ENCODE data around the gene CEP112.
A peak's percentile ranks its signal among the peaks of the same experiment; 100 is the strongest.
"Not testable (repeated sequence)": the region's sequence is repeated elsewhere in the genome, so short reads cannot be mapped to it uniquely, and the experiment has no call there.

The CEP112 gene

DNA sequence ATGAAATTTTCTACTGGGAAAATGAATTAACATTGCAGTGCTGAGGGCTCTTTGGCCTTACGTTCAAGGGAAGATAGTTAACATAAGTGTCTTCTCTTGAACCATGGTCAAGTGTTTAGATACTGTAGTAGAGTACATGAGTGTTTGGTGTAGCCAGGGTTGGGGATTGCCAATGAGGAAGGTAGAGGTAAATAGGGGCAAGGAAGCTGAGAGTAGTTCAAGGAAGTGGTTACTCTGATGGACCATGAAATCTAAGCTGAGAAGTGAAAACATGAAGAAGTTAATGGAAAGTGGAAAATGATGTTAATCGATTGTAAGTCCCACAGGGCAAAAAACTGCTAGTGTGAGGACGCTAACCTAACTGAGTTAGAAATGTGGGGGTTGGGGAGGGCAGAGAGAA is 380.9 kb downstream of the CEP112 start:
- no peak for DNase-seq

DNA sequence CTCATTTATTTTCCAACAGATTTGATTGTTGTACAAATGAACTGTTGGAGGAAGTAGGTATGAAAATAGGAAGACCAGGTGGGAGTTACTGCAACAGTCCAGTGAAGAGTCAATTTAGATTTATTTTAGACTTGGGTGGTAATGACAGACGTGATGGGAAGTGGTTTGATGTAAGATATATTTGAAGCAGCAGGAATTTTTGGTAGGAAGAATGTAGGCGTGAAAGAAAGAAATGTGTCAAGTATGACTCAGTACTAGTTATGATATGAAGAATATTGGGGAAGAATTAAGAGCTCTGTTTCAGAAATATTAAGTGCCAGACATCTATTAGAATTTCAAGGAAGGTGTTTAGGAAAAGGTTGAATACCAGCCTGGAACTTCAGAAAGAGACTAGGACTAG is 382.6 kb downstream of the CEP112 start:
- DNase-seq: no peak

- not testable (repeated sequence) for DNase-seq
Observed at GRCh38 chr17:65808566-65808965, 383.4 kb downstream of the CEP112 start.

GRCh38 chr17:65807361-65807760 is 384.6 kb downstream of the CEP112 start:
- DNase-seq: no peak

DNA sequence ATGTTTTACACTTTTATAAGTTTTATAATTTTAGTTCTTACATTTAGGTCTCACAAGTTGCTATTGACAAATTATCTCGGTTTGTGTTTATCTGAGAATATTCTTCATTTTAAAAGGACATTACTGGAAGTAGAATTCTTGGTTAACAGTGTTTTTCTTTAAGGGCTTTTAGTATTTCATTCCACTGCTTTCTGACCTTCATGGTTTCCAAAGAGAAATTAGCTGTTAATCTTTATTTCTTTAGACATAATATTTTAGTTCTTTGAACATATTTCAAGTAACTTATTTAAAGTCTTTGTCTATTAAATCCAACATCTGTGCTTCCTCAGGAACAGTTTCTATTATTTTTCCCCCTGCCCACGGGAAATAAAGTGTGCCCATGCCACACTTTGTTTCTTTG is 390.4 kb downstream of the CEP112 start:
- DNase-seq: no peak

DNA sequence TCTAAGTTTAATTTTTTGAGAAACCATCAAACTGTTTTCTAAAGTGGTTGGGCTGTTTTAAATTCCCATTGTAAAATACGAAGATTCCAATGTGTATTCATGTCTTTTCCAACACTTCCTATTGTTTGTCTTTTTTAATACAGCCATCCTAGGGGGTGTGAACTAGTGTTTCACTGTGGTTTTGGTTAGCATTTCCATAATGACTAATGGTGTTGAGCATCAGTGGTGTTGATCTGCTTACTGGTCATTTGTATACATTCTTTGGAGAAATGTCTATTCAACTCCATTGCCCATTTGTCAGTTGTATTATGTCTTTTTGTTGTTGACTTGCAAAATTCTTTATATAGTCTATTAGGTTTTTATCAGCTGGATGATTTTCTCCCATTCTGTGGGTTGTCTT is 391.3 kb downstream of the CEP112 start:
- no peak for DNase-seq

GRCh38 chr17:65799869-65800268 is 392.1 kb downstream of the CEP112 start:
- DNase-seq: no peak

- DNase-seq: no peak
Observed at GRCh38 chr17:65799454-65799853, 392.5 kb downstream of the CEP112 start.

DNA sequence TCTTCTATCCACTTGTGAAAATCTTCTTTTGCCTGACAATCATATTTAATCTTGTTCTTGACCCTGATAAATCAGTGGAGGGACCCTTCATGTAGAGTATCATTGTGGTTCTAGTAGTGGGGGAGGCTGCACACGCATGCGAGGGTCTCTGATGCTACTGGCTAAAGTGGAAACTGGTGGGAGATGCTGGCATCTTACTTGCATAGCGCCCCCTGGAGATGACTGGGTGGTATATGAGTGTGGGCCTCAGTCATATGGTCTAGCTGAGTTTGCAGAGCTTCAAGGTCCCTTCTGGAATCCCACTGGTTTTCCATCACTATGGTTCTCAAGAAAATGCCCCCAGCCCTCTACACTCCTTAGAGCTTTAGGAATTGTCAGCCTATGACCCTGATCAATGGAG is 394.1 kb downstream of the CEP112 start:
- no peak for DNase-seq

DNA sequence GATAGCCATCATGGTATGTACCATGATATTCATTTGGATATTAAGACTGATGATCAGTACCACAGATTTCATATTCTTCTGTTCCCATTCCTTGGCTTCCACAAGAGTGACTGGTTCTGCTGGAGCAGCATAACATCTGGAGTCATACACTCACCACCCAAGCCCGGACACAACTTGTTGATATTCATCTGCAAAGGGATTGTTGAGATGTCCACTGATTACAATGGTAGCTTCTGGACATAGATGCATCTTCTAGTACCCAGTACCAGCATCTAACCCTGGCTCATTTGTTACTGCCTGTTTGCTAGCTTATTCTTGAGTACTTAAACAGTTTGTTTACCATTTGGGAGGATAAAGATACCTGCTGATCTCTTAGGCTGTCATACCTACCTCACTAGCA is 394.8 kb downstream of the CEP112 start:
- no peak for DNase-seq

- peak in 1 of 2 experiments; percentile 28 for DNase-seq
Observed at GRCh38 chr17:65794572-65794971, 397.4 kb downstream of the CEP112 start.

DNA sequence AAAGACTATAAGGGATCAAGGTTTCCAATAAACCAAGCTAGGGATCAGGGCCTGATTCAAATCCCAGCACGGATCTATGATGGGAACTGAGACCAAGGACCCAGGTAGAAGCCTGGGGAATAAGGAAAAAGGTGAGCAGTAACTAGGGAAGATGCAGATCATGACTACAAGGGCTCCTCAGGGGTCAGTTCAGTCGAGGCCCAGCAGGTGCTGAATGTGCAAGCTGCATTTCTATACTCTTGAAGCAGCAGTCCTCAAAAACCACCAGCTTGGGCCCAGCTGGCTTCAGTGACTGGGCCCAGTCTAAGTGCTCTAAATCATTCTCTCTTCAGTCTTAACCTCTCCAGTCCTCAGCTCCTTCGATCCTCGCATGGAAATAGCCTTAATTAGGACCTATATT is 401.7 kb downstream of the CEP112 start:
- DNase-seq: no peak

DNA sequence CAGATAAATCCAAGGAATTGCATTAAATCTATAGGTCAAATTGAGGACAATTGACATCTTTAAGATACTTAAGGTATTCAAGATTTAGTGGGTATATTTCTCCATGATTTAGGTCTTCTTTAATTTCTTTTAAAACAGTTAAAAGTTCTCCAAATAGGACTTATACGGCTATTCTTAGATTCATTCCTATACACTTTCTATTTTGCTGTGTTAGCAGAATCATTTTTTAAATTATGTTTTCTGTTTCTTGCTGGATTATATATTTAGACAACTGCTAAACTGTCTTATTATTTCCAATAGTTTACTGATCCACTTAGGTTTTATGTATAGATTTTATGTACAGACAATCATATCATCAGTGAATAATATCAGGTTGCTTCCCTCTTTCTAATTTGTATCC is 404.4 kb downstream of the CEP112 start:
- no peak for DNase-seq

GRCh38 chr17:65786479-65786878 is 405.5 kb downstream of the CEP112 start:
- no peak for DNase-seq

DNA sequence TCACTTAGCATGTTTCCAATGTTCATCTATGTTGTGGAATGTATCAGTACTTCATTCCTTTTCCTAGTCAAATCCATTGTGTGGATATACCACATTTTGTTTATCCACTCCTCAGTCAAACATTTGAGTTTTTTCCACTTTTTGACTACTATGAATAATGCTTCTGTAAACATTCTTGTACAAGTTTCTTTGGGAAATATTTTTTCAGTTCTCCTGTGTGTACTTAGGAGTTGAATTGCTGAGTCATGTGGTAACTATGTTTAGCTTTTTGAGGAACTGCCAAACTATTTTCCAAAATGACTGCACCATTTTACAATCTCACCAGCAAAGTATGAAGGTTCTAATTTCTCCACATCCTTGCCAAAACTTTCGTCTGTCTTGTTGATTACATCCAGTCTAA is 406.8 kb downstream of the CEP112 start:
- DNase-seq: no peak

DNA sequence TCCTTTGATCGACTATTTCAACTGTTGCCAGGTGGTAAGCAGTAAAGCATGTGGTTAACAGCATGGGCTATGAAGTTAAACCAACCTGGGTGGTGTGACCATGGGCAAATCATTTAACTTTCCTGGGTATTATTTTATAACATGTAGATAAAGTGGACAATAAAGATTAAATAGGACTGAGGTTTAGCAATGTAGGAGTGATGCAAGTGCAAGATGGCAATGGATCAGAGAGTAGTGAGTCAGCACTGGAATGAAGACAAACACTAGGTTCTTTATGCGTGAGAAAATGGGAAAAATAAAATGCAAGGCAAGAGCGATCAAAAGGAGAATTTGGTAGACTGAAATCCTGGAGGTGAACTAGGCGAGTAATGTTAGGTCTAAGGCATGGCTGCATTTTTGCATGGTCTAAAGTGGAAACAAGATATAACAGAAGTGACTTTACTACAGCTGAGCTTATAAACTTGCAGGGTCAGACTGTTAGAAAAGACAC is 408.0 kb downstream of the CEP112 start:
- DNase-seq: no peak

DNA sequence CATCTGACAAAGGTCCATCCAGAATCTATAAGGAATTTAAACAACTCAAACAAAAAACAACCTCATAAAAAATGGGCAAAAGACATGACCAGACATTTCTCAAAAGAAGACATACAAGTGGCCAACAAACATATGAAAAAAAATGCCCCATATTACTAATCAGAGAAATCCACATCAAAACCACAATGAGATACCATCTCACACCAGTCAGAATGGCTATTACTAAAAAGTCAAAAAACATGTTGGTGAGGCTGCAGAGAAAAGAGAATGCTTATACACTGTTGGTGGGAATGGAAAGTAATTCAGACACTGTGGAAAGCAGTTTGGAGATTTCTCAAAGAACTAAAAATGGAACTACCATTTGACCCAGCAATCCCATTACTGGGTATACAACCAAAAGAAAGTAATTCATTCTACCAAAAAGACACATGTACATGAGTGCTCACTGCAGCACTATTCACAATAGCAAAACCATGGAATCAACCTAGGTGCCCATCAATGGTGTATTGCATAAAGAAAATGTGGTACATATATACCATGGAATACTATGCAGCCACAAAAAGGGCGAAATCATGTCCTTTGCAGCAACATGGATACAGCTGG is 409.7 kb downstream of the CEP112 start:
- not testable (repeated sequence) for DNase-seq

DNA sequence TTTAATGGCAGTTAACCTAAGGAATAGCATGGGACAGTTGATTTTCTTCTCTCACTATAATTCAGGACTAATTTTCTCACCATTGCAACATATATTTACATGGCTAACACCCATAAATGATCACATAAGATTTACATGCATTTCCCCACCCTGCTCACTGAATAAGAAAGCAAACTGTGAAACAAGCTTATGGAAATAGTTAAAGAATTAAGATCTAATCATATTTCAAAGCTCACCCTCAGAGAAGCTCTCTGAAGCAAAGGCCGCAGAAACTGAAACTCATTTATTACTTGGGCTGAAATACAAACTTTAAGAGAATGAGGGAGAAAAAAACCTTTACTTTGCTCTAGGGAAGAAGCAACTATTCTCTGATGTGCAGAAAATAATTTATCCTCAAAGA is 411.8 kb downstream of the CEP112 start:
- no peak for DNase-seq

DNA sequence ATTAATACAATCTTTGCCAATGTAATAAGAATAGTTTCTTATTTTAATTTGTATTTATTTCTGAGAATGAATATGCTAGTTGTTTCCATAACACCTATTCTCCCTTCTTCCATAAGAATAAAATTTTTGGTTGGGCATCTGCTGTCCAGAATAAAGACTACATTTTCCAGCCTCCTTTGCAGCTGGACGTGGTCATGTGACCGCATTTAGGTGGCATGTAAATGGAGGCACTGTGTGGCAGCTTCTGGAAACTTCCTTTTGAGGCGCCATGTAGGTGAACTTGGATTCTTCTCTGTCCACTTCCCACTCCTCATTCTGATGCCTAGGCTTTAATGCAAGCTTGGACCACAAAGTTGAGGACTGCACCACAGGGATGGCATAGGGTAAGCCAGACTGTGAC is 415.0 kb downstream of the CEP112 start:
- DNase-seq: no peak

DNA sequence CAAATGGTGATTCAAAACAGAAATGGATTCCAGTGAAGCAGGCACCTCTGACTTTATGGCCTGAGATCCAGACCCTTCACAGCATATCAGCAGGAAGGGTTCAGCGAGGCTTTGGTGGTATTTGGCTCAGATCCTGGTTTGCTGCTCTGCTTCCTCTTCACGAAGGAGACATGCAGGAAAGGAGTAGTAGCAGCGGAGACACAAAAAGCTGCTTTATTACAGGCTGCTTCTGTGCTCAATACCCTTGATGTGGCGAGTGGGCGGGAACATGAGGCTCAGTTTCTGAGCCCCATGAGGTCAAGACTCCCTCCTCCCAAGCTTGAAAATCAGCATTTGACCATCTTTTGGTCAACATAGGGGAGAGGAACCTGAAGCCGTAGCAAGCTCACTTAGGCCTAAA is 417.1 kb downstream of the CEP112 start:
- DNase-seq: no peak

GRCh38 chr17:65772989-65773388 is 418.9 kb downstream of the CEP112 start:
- DNase-seq: no peak

DNA sequence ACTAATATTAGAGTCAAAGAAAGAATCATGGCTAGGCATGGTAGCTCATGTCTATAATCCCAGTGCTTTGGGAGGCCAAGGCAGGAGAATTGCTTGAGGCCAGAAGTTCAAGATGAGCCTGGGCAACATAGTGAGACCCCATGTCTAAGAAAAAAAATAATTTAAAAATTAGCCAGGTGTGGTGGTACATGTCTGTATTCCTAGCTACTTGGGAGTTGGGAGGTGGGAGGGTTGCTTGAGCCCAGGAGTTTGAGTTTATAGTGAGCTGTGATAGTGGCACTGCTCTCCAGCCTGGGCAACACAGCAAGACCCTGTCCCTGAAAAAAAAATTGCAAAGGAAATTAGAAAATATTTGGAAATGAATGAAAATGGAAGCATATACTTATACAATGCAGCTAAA is 420.2 kb downstream of the CEP112 start:
- DNase-seq: no peak

DNA sequence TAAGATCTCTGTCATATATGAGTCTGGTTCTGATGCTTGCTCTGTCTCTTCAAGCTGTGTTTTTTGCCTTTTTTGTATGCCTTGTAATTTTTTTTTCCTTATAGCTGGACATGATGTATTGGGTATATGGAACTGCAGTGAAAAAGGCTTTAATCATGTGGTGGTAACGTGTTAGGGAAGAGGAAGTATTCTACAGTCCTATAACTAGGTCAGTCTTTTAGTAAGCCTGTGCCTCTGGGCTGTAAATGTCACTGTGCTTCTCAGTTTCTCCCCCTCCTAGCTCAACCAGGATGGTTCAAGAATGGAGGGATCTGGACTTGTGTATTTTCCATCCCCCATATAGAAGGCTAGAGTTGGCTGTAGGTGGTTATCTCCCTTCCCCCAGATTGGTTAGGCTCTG is 428.1 kb downstream of the CEP112 start:
- DNase-seq: no peak

DNA sequence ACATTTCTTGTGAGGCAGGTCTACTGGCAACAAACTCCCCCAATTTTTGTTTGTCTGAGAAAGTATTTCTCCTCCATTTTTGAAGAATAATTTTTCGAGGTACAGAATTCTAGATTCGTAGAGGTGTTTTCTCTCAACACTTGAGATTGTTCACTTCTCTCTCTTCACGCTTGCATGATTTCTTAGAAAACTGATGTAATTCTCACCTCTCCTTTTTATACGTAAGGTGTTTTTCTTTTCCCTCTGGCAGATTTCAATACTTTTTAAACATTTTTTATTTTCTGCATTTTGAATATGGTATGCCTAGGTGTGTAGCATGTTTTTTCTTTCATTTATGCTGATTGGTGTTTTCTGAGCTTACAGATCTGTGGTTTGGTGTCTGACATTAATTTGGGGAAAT is 429.0 kb downstream of the CEP112 start:
- no peak for DNase-seq

DNA sequence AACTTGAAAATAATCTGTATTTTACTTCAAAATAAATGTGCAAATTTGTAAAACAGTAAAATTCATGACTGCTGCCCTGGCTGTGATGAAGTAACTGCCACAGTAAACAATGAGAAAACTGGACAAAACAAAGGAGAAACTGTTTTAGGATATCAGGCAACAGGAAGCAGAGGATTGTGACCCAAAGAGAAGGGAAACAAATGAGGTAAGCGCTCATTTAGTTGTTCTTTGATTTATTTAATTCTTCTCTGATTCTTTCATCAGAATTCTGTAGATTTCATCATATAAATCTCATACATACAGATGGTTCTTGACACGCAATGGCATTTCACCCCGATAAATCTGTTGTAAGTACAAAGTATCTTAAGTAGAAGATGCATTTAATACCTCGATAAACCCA is 432.4 kb downstream of the CEP112 start:
- no peak for DNase-seq

GRCh38 chr17:65756760-65757159 is 435.2 kb downstream of the CEP112 start:
- DNase-seq: no peak
